ENCODE measurements around the gene MYL12B.
A peak's percentile ranks its signal among the peaks of the same experiment; 100 is the strongest.
"Not testable (repeated sequence)": the region's sequence is repeated elsewhere in the genome, so short reads cannot be mapped to it uniquely, and the experiment has no call there.

Gene MYL12B

DNA sequence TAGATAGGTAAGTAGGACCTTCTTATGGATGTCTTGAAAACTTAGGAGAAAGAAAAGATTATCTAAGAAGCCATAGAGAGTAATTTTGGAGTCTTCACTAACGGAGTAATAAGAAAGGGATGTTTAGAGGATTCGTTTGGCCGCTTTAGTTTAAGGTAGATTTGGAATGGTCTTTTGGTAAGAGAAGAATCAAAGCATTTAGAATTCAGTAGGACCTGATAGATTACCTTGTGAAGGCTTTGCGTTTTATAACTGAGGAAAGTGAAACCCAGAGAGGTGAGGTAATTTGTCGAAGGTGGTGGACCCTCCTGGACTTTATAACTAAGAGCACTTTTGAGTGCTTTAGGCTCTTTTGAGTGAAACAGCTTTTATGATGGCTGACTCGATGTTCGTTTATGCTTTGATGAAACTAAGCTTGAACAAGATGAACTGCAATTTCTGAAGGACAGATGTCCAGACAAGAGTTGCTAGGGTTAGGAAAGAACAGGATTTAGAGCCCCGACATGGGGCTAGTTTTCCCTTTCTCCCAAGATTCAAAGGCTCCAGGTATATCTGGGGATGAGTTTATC is 1.3 kb downstream of the MYL12B start:
- no peak for DNase-seq

DNA sequence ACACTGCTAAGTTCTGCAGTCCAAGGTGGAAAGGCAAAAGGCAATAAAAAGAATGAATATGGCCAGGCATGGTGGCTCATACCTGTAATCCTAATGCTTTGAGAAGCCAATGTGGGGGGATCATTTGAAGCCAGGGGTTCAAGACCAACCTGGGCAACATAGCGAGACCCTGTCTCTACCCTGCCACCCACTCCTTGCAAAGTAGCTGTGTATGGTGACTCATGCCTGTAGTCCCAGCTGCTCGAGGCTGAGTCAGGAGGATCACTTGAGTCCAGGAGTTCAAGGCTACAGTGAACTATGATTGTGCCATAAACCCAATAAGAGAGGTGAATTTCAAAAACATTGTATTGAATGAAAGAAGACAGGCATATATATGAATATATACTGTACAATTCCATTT is 2.4 kb downstream of the MYL12B start:
- DNase-seq = no peak

GRCh38 chr18:3265564-3266033 is 3.7 kb downstream of the MYL12B start:
- no peak for DNase-seq

DNA sequence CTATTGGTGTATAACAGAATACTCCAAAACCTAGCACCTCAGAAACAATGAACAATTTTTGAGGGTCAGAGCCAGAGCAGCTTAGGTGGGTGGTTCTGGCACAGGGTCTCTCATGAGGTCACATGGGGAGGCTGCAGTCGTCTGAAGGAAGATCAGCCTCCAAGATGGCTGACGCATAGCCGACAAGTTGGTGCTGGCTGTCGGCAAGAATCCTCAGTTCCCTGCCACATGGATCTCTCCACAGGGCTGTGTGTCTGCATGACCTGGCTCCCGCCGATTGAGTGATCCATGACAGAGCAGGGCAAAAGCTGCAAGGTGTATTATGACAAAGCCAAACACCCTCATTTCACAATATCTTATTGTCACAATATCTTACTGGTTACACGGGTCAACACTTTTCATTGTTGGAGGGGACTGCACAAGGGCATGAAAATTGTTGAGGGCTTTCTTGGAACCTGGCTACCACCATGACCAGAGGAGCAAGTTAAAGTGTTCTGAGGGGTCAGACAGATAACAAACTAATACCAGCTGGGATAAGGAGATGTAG is 4.2 kb downstream of the MYL12B start:
- DNase-seq = no peak

- DNase-seq = no peak
Measured at GRCh38 chr18:3268306-3268705, 6.4 kb downstream of the MYL12B start.

DNA sequence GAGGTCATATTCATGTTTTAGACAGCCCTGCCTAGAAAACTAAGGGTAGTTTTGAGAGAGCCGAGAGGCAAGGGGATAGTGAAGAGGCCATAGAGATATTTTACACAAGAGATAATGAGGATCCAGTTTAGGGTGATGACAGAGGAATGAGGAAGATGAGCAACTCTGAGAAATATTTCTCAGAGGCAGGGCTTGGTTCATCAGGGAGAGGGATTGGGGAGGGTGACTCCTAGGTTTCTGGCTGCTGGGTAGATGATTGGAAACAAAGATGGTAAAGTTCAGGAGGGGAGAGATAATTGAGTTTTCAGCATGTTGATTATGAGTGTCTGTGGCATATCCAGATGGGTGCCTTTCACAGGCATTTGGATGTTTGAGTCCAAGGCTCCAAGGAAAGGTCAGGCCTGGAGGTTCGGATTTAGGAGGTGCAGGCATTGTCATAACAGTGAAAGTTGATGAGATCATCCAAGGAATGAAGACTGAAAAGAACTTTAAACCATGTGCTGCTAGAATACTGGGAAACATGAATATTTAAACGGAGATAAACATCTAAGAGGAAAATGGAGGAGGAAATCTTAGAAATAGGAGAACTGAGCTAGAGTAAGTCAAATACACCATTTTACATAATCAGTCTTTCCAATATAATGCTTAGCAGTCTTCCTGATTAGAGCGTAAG is 7.4 kb downstream of the MYL12B start:
- no peak for DNase-seq

DNA sequence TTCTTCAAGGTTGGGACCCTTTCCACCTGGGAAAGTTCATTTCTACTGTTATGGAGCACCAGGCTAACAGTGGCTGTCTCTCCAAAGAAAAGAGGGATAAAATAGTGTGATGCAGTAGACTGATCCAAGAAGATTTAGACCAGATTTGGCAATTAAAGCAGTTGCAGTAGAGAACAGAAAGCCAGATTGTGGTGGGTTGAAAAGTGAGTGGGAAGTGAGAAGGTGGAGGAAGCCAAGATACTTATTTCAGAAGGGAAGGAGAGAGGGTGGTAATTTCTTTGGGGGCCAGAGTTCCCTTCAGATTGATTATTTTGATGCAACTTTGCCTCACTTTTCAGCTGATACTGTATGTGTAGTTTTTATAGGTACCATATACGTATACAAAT is 8.0 kb downstream of the MYL12B start:
- no peak for DNase-seq

DNA sequence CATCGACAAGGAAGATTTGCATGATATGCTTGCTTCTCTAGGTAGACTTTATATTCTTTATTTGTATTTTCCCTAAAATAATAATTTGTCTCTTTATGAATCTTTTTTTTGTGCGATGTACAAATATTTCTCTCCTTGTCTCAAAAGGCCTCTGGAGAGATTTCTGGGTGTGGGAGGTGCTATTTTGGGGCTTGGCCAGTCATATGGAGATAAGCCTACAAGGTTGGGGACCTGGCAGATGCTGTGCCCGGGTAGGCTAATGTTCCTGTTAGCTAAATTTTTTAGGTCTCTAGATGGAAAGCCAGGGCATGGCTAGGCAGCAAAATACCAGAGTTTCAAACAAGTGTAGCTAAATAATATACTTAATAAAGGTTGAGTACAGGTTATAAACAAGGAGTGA is 11.1 kb downstream of the MYL12B start:
- no peak for DNase-seq

DNA sequence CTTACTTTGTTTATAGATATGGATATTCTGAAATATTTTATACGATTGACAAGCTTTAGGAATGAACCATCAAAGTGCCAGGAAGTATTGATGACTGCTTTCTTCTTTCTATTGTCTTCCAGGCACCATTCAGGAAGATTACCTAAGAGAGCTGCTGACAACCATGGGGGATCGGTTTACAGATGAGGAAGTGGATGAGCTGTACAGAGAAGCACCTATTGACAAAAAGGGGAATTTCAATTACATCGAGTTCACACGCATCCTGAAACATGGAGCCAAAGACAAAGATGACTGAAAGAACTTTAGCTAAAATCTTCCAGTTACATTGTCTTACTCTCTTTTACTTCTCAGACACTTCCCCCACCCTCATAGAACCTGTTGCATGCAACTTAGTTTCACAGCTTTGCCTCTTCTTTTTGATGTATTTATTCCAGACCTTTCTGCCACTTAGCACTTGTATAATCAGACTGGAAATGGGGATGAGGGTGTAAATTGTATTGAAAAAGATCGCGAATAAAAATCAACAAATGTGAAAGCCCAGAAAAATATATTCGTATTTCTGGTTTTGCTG is 15.8 kb downstream of the MYL12B start:
- DNase-seq = not testable (repeated sequence)

DNA sequence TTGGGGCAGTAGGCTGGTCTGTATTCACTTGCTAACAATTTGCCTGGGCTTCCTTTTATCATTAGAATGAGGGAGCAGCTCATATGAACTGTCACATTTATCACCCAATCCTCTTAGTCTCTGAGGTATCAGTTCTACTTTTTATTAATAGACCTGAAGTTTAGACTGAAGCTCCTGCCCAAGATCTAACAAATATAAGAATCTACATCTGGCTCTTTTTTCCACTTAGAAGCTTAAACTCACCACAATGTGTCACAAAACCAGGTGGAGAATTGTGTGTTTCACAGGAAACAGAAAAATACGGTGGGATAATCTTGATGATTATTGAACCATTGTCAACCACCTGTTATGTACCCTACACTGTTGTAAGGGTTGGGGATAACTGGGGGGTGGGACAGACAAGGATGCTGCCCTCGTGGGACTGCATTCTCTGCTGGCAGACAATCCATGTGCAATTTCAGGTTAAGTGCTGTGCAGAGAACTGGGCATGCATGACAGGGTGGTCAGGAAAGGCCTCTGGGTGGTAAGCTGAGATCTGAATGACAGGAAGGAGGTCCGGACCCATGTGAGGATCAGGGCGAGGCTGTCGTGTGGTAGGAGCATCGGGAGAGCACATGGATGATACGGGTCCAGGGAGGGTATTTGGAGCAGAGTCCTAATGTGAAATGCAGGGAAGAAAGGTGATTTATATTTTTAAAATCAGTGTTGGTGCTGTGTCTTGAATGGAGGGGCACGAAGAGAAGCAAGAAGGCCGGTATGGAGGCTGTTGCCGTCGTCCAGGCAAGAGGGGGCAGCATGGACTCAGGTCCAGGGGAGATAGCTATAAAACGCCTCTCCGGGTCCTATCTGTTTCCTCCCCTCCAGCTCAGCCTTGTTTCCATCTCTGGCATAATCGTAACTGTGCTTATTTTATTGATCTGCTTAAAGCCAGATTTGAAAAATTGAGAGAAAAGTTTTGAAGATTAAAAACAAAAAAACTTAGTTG is 17.6 kb downstream of the MYL12B start:
- no peak for DNase-seq

GRCh38 chr18:3281456-3282400 is 19.8 kb downstream of the MYL12B start:
- peak; percentile 66 for DNase-seq

DNA sequence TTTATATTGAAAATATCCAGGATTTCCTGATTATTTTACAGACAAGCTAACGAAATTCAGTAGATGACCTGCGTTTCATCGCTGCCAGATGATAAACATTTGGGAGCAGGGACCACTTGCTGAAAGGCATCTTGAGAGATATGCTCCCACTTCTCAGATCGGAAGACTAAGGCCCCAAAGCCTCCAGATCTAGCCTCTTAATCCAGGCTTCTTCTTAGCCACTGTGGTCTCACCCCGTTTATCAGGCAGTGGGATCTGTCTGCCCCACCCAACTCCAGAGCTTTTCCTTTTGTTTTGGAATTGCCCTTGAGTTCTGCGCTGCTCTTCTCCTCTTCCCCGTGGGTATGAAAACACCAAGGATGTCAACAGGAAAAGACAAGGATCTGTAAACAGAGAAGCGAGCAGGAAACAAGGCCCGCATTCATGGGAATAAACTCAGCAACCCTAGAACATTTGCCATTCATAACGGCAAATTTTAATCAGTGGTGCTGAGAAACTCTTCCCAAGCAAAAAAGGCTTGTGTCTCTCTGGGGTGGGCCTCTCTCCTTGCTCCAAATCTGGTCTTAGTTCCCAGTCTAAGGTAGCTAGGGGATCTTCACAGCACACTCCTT is 21.4 kb downstream of the MYL12B start:
- no peak for DNase-seq

GRCh38 chr18:3283908-3284307 is 22.0 kb downstream of the MYL12B start:
- DNase-seq = no peak

DNA sequence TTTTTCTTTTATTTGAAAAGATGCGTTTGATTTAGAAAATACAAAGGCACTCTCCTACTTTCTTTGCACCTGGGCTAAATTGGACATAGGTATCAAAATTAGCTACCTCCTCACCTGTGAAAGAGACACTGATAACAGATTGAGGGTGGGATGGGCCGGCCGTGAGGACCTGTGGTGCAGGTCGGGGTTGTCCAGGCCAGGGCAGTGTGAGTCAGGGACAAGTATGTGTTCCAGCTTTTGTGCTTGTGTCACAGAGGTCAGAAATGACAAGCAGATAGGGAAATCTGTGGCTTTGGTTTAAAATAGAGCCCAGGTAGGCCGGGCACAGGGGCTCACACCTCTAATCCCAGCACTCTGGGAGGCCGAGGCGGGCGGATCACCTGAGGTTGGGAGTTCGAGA is 22.6 kb downstream of the MYL12B start:
- DNase-seq = no peak

GRCh38 chr18:3286159-3286558 is 24.2 kb downstream of the MYL12B start:
- no peak for DNase-seq

DNA sequence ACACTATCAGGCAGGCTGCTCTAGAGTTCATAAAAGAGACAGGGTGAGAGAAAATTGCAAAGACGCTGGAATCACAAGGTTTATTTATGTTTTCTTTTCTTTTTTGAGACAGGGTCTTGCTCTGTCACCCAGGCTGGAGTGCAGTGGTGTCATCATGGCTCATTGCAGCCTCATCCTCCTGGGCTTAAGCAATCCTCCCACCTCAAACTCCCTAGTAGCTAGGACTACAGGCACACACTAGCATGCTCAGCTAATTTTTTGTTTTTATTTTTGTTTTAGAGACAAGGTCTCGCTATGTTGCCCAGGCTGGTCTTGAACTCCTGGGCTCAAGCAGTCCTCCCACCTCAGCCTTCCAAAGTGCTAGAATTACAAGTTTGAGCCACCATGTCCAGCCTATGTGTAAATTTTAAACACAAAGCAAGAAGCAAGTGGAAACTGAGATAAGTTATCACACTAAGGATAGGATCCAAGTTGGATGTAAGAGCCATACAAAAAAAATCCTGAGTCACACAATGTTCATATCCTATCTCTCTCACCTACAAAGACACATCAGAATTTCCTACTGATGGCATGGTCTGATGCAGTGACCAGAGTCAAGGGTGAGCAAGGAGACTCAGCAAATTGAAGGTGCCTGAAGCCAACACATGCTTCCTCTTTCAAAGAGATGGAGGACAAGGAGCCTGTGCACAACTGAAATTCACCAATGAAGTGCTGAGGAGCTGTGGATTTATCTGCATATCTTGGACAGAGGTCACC is 31.4 kb downstream of the MYL12B start:
- no peak for DNase-seq

DNA sequence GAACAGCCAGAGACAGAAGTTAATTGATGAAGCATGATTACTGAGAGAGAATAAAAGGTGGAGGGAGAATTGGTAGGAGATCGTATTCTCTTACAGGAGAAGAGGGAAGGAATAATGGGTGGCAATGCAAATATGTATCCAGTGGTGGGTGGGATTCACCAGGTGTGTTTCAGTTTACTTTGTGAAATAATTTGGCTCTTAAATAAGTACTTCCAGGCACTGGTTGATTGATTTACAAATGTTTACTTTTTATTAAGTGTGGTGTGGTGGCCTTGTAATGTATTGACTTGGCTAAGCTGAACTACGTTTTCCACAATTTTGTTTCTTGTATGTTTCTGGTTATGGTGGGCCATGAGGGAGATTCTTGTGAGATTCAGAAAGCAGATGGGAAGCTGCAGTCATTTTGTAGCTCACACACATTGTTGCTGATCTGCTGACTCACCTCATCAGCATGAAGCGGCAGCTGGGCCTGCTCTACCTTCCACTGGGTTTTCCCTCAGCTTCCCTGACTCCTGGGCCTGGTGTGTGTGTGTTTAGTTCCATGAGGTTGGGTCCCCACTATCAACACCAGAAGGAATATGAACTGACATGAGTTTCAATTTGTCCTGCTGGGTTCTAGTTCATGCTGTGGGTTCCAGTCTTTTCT is 32.6 kb downstream of the MYL12B start:
- no peak for DNase-seq

- peak; percentile 73 for DNase-seq
Measured at GRCh38 chr18:3297025-3297984, 35.4 kb downstream of the MYL12B start.

- no peak for DNase-seq
Measured at GRCh38 chr18:3304832-3305231, 42.9 kb downstream of the MYL12B start.
